H1 (cell line): ENCODE measurements around the gene ENO3. TPM values are rescaled to one million over a fixed set of nuclear protein-coding genes. Genes with fewer than 3 reads are reported as not detected.

Source experiments
- CTCF ChIA-PET: fragments of 300-600 bp; sonication (Branson Sonifier 250); formaldehyde crosslinking; loops from one replicate; lab custom pipeline; 2021; ENCODE audit not compliant: partially characterized antibody; lab: Charles Lee
- POLR2A ChIA-PET: fragments of 300-600 bp; sonication (Branson Sonifier 250); formaldehyde crosslinking; loops from one replicate; lab custom pipeline; 2021; ENCODE audit warnings: inconsistent platforms; ENCODE audit not compliant: partially characterized antibody; lab: Charles Lee
- DNase-seq, 2 experiments: peaks; one replicate each; pipeline versions ENCODE4 v3.0.0 to v3.0.0-alpha.2; 2010 to 2022; ENCODE audit warnings: low spot score in 2 of 2, low read depth in 1 of 2, mixed read lengths in 1 of 2
- FAIRE-seq: peaks from 2 replicates; lab custom pipeline; 2011; peaks lifted over from hg19 to GRCh38; lab: Jason Lieb, UNC
- H2AFZ ChIP-seq: 2 replicates; pipeline ENCODE4 v1.8.1; 2012; ENCODE audit warnings: low read length, inconsistent platforms
- H2AK5ac ChIP-seq: 2 replicates; pipeline ENCODE4 v1.6.1; 2013; ENCODE audit warnings: low read depth, low read length
- H2BK120ac ChIP-seq: replicated peaks from 2 replicates; pipeline ENCODE3; 2013; ENCODE audit warnings: low read depth, low read length, inconsistent platforms
- H2BK12ac ChIP-seq: 2 replicates; pipeline ENCODE4 v1.6.1; 2013; ENCODE audit warnings: low read depth, low read length
- H2BK15ac ChIP-seq: 2 replicates; pipeline ENCODE4 v1.6.1; 2013; ENCODE audit warnings: low read length
- H2BK20ac ChIP-seq: 2 replicates; pipeline ENCODE4 v1.6.1; 2013; ENCODE audit warnings: low read length
- H2BK5ac ChIP-seq: 2 replicates; pipeline ENCODE4 v1.6.1; 2013; ENCODE audit warnings: low read depth, low read length
- H3K14ac ChIP-seq: 2 replicates; pipeline ENCODE4 v1.6.1; 2013; ENCODE audit warnings: inconsistent platforms; ENCODE audit not compliant: insufficient read length
- H3K18ac ChIP-seq: 2 replicates; pipeline ENCODE4 v1.6.1; 2013; ENCODE audit warnings: low read length; ENCODE audit errors: extremely low read depth
- H3K23ac ChIP-seq: 2 replicates; pipeline ENCODE4 v1.6.1; 2013; ENCODE audit warnings: inconsistent platforms; ENCODE audit not compliant: insufficient read length
- H3K23me2 ChIP-seq: 2 replicates; pipeline ENCODE4 v1.6.1; 2013; ENCODE audit warnings: low read depth, low read length
- H3K27ac ChIP-seq: 2 replicates; pipeline ENCODE4 v1.6.1; 2011; ENCODE audit warnings: low read depth, low read length, inconsistent platforms
- H3K27me3 ChIP-seq, 4 experiments: replicated peaks in 1 of 4; 1 replicate in 1 of 4; 2 replicates in 3 of 4; pipeline versions ENCODE4 v1.6.1 to v1.8.1; 2011 to 2013; ENCODE audit warnings: low read length in 3 of 4, mild to moderate bottlenecking in 3 of 4, inconsistent platforms in 2 of 4, mixed read lengths in 2 of 4, moderate library complexity in 1 of 4; ENCODE audit not compliant: control insufficient read depth in 3 of 4, insufficient read depth in 3 of 4; ENCODE audit errors: extremely low read depth in 1 of 4
- H3K36me3 ChIP-seq, 4 experiments: 2 replicates each; pipeline versions ENCODE4 v1.6.1 to v1.8.1; 2011 to 2013; ENCODE audit warnings: mild to moderate bottlenecking in 4 of 4, low read length in 3 of 4, moderate library complexity in 2 of 4, control low read depth in 1 of 4, inconsistent platforms in 1 of 4; ENCODE audit not compliant: insufficient read depth in 4 of 4, control insufficient read depth in 2 of 4
- H3K4ac ChIP-seq: replicated peaks from 2 replicates; pipeline ENCODE3; 2013; ENCODE audit warnings: low read length, low read depth, mixed read lengths, inconsistent platforms; ENCODE audit not compliant: insufficient read length
- H3K4me1 ChIP-seq, 4 experiments: replicated peaks in 1 of 4; 1 replicate in 1 of 4; 2 replicates in 3 of 4; pipeline versions ENCODE4 v1.6.1 to v1.8.1; 2011 to 2013; ENCODE audit warnings: low read length in 3 of 4, inconsistent platforms in 2 of 4, mixed read lengths in 1 of 4; ENCODE audit not compliant: insufficient read depth in 4 of 4, control insufficient read depth in 3 of 4
- H3K4me2 ChIP-seq, 2 experiments: 2 replicates each; pipeline versions ENCODE4 v1.6.1 to v1.8.1; 2011 to 2013; ENCODE audit warnings: low read depth in 2 of 2, low read length in 2 of 2, control low read depth in 1 of 2, inconsistent platforms in 1 of 2, mild to moderate bottlenecking in 1 of 2; ENCODE audit not compliant: insufficient read depth in 1 of 2
- H3K4me3 ChIP-seq, 4 experiments: fragments of 200-600, 300-600 bp in 1 of 4; sonication (generic), shearing (Covaris generic), sonication (Bioruptor Twin) in 1 of 4; 2 replicates each; pipeline versions ENCODE4 v1.5.1 to v1.8.1; 2011 to 2016; ENCODE audit warnings: low read length in 4 of 4, low read depth in 3 of 4, control low read depth in 2 of 4, inconsistent platforms in 2 of 4, mild to moderate bottlenecking in 2 of 4, mixed read lengths in 1 of 4, moderate library complexity in 1 of 4; ENCODE audit not compliant: insufficient read depth in 2 of 4; ENCODE audit errors: extremely low read depth in 1 of 4
- H3K56ac ChIP-seq: replicated peaks from 2 replicates; pipeline ENCODE3; 2013; ENCODE audit warnings: low read depth, mild to moderate bottlenecking, mixed read lengths, low read length, inconsistent platforms; ENCODE audit not compliant: insufficient read length
- H3K79me1 ChIP-seq: 2 replicates; pipeline ENCODE4 v1.6.1; 2013; ENCODE audit warnings: low read depth, low read length, control low read depth
- H3K79me2 ChIP-seq, 2 experiments: 2 replicates each; pipeline versions ENCODE4 v1.6.1 to v1.8.1; 2012 to 2013; ENCODE audit warnings: low read length in 2 of 2, mild to moderate bottlenecking in 2 of 2, inconsistent platforms in 1 of 2; ENCODE audit not compliant: insufficient read depth in 2 of 2, control insufficient read depth in 1 of 2
- H3K9ac ChIP-seq, 4 experiments: replicated peaks in 1 of 4; 1 replicate in 1 of 4; 2 replicates in 3 of 4; pipeline versions ENCODE4 v1.6.1 to v1.8.1; 2011 to 2013; ENCODE audit warnings: low read depth in 3 of 4, low read length in 3 of 4, control low read depth in 2 of 4, mild to moderate bottlenecking in 2 of 4, moderate library complexity in 2 of 4, inconsistent platforms in 1 of 4; ENCODE audit errors: extremely low read depth in 1 of 4
- H3K9me3 ChIP-seq, 2 experiments: 2 replicates each; pipeline versions ENCODE4 v1.6.1 to v1.8.1; 2012 to 2013; ENCODE audit warnings: mild to moderate bottlenecking in 2 of 2, moderate library complexity in 2 of 2, control low read depth in 1 of 2, inconsistent platforms in 1 of 2, low read depth in 1 of 2, low read length in 1 of 2, mixed read lengths in 1 of 2; ENCODE audit not compliant: insufficient read depth in 2 of 2
- H4K20me1 ChIP-seq, 2 experiments: replicated peaks in 1 of 2; 2 replicates each; pipeline versions ENCODE3 to v1.8.1; 2011 to 2013; ENCODE audit warnings: inconsistent platforms in 2 of 2, low read length in 2 of 2, mild to moderate bottlenecking in 1 of 2; ENCODE audit not compliant: insufficient read depth in 2 of 2, control insufficient read depth in 1 of 2
- H4K5ac ChIP-seq: 2 replicates; pipeline ENCODE4 v1.6.1; 2013; ENCODE audit warnings: low read length, low read depth, mixed read lengths, inconsistent platforms; ENCODE audit not compliant: insufficient read length
- H4K8ac ChIP-seq: 2 replicates; pipeline ENCODE4 v1.8.0; 2013; ENCODE audit warnings: mild to moderate bottlenecking, moderate library complexity, low read length, inconsistent platforms; ENCODE audit not compliant: insufficient read depth; ENCODE audit errors: extremely low read depth
- H4K91ac ChIP-seq: replicated peaks from 2 replicates; pipeline ENCODE3; 2013; ENCODE audit warnings: low read length, mixed read lengths, inconsistent platforms; ENCODE audit not compliant: insufficient read length
- CEBPB ChIP-seq: IDR thresholded peaks from 2 replicates; pipeline ENCODE4 v1.6.1; 2012; ENCODE audit warnings: low read depth, low read length
- EGR1 ChIP-seq: IDR thresholded peaks from 2 replicates; pipeline ENCODE4 v1.6.1; 2011; ENCODE audit warnings: low read depth, low read length, borderline replicate concordance
- HDAC2 ChIP-seq, 2 experiments: fragments of 300-600 bp in 1 of 2; sonication (generic) in 1 of 2; IDR thresholded peaks; 2 replicates each; pipeline ENCODE4 v1.6.1; 2011 to 2012; ENCODE audit warnings: low read depth in 2 of 2, low read length in 2 of 2, mild to moderate bottlenecking in 2 of 2, moderate library complexity in 2 of 2, borderline replicate concordance in 1 of 2, inconsistent platforms in 1 of 2
- HDAC6 ChIP-seq: IDR thresholded peaks from one replicate; pipeline ENCODE4 v1.7.1; 2012; ENCODE audit warnings: low read depth, mild to moderate bottlenecking, inconsistent platforms, low read length, moderate library complexity
- JUND ChIP-seq: IDR thresholded peaks from 2 replicates; pipeline ENCODE4 v1.6.1; 2011; ENCODE audit warnings: mild to moderate bottlenecking, improper control_type of control experiment, low read length
- MAX ChIP-seq: IDR thresholded peaks from 2 replicates; pipeline ENCODE4 v1.6.1; 2012; ENCODE audit warnings: inconsistent platforms
- NANOG ChIP-seq: IDR thresholded peaks from 2 replicates; pipeline ENCODE4 v1.6.1; 2011; ENCODE audit warnings: low read length, low read depth, mild to moderate bottlenecking, inconsistent platforms; ENCODE audit not compliant: insufficient read depth, poor library complexity, severe bottlenecking
- SIRT6 ChIP-seq: IDR thresholded peaks from one replicate; pipeline ENCODE4 v1.7.1; 2012; ENCODE audit warnings: low read length, inconsistent platforms
- SP4 ChIP-seq: IDR thresholded peaks from 2 replicates; pipeline ENCODE4 v1.6.1; 2012; ENCODE audit warnings: low read length, inconsistent platforms
- WGBS, 2 experiments: shearing (Covaris generic) in 1 of 2; methylation state at CpG; one replicate each; pipeline versions ENCODE4 v1.1.6 to v1.1.7; 2013 to 2015; ENCODE audit warnings: low lambda C conversion rate in 2 of 2, mixed read lengths in 2 of 2, inconsistent platforms in 1 of 2, low coverage in 1 of 2, missing lambda C conversion rate in 1 of 2; ENCODE audit not compliant: insufficient replicate concordance in 2 of 2, insufficient coverage in 1 of 2, insufficient read length in 1 of 2; ENCODE audit errors: extremely low coverage in 1 of 2, missing lambda C conversion rate in 1 of 2; 5-methylcytosine and 5-hydroxymethylcytosine counted together
- polyA plus RNA-seq, 7 experiments: library from polyadenylated mRNA; depleted of rRNA in 3 of 7; stranded (reverse) in 5 of 7; unstranded in 2 of 7; fragments of >200 nt in 5 of 7; fragments of 200-250 nt in 2 of 7; gene quantifications; 1 replicate in 5 of 7; 2 replicates in 1 of 7; 4 replicates in 1 of 7; pipeline versions ENCODE4 v1.2.1 to v1.2.3, GENCODE V29; 2011 to 2013; ENCODE audit warnings: missing spikeins in 2 of 7, mixed read lengths in 2 of 7
- total RNA-seq: library from RNA; stranded (reverse); fragmentation: NEBNext Ultra II Directional; extraction: Animal tissue kit (Norgen Biotek cat#: 25700); gene quantifications from 2 replicates; pipeline ENCODE4 v1.2.1, GENCODE V29; 2021
- TF ChIP-seq, protein P1 (sequence below), 3 experiments: IDR thresholded peaks; 1 replicate in 2 of 3; 2 replicates in 1 of 3; pipeline versions ENCODE4 v1.5.1 to v1.6.1; 2011; ENCODE audit warnings: low read length in 3 of 3, mild to moderate bottlenecking in 3 of 3, inconsistent platforms in 2 of 3, low read depth in 1 of 3, moderate library complexity in 1 of 3; ENCODE audit not compliant: insufficient read depth in 1 of 3; ENCODE audit errors: control extremely low read depth in 1 of 3

Gene ENO3
- total and polyA plus RNA-seq, 2 of the 8 experiments (the other 6 are each of a cell fraction or from before 2014, with no cell fraction given) = 25.0 to 25.7 TPM

DNA sequence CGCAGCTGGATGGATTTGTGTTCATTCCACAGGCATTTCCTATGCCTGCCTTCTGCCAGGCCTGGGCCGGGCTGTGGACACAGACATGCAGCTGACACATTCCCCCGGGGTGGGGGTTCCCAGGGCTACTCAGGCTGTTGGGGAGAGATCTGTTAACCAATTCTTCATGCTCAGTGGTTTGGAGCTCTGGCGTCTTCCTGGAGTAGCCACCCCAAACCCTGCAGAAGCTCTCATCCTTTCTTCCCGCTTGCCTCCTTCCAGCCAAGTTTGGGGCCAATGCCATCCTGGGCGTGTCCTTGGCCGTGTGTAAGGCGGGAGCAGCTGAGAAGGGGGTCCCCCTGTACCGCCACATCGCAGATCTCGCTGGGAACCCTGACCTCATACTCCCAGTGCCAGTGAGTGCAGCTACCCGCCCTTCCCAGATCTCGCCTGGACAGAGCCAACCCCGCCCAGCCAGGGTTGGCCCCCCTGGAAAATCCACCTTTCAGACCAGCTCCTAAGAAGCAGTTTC, 2.6 kb downstream of the ENO3 start:
- CTCF ChIA-PET = interaction anchor here (0.6 to 5.0 kb wide), 12 partner anchors 8 to 456 kb away, joined by 3 to 20 read pairs (median 4); partner anchors contain the start of genes CAMTA2 and SLC52A1
- H4K20me1 ChIP-seq = no peaks in the 10 kb centered on the region
- TF ChIP-seq, protein P1, sequence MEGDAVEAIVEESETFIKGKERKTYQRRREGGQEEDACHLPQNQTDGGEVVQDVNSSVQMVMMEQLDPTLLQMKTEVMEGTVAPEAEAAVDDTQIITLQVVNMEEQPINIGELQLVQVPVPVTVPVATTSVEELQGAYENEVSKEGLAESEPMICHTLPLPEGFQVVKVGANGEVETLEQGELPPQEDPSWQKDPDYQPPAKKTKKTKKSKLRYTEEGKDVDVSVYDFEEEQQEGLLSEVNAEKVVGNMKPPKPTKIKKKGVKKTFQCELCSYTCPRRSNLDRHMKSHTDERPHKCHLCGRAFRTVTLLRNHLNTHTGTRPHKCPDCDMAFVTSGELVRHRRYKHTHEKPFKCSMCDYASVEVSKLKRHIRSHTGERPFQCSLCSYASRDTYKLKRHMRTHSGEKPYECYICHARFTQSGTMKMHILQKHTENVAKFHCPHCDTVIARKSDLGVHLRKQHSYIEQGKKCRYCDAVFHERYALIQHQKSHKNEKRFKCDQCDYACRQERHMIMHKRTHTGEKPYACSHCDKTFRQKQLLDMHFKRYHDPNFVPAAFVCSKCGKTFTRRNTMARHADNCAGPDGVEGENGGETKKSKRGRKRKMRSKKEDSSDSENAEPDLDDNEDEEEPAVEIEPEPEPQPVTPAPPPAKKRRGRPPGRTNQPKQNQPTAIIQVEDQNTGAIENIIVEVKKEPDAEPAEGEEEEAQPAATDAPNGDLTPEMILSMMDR (IDR thresholded peaks at IDR 0.05; ENCODE audit: control extremely low read depth in 1 of 3, insufficient read depth in 1 of 3, low read depth in 1 of 3, low read length in 3 of 3) = no peak
- no peak for TF ChIP-seq EGR1
- no peak for TF ChIP-seq CEBPB
- TF ChIP-seq SIRT6 = no peak
- TF ChIP-seq HDAC2 (IDR thresholded peaks at IDR 0.05; ENCODE audit: borderline replicate concordance in 1 of 2, low read depth in 2 of 2, low read length in 2 of 2) = no peak
- no peak for TF ChIP-seq MAX
- TF ChIP-seq HDAC6 = no peak
- no peak for TF ChIP-seq NANOG
- TF ChIP-seq SP4 = no peak
- no peak for TF ChIP-seq JUND

More for the DNA sequence above, 2.6 kb downstream of the ENO3 start:
- no peaks in the 10 kb centered on the region for H3K27me3 ChIP-seq
- H2BK120ac ChIP-seq = no peak overlapping the region
- no peak overlapping the region for H3K4me2 ChIP-seq
- H2BK20ac ChIP-seq = no peak overlapping the region
- H3K56ac ChIP-seq = no peak overlapping the region
- POLR2A ChIA-PET = interaction anchor here (0.6 to 32.4 kb wide), 6 partner anchors 6 to 42 kb away, joined by 3 to 987 read pairs (median 4); partner anchors contain the start of genes ENO3, PFN1, RNF167 and SLC25A11
- DNase-seq = no peak
- FAIRE-seq = no peak
- no peak overlapping the region for H4K8ac ChIP-seq
- H3K18ac ChIP-seq = no peak overlapping the region
- H3K27ac ChIP-seq = no peak overlapping the region
- no peak overlapping the region for H2BK12ac ChIP-seq
- no peak overlapping the region for H2AFZ ChIP-seq
- H2BK5ac ChIP-seq = no peak overlapping the region
- no peak overlapping the region for H3K4me3 ChIP-seq
- H3K79me2 ChIP-seq = no peaks in the 10 kb centered on the region; a peak in 1 of 4 replicates
- no peak overlapping the region for H3K14ac ChIP-seq
- WGBS, 2 experiments = 90% methylated on average over 14 of the region's 14 CpGs; no CpG with 5 or more reads in 1 of the 2 experiments
- H2AK5ac ChIP-seq = no peak overlapping the region
- H3K23ac ChIP-seq = no peak overlapping the region
- no peaks in the 10 kb centered on the region for H3K9me3 ChIP-seq
- no peaks in the 10 kb centered on the region for H3K36me3 ChIP-seq
- H3K4me1 ChIP-seq = peaks cover 0 to 13% (median 9%) of the 10 kb centered on the region in 4 experiments; a peak in 6 of 7 replicates
- H3K79me1 ChIP-seq = 0 out of 2 replicates have a peak, but pooled peaks cover 2% of the 10 kb centered on the region
- H3K9ac ChIP-seq = no peak overlapping the region
- H3K4ac ChIP-seq = no peak overlapping the region
- H3K23me2 ChIP-seq = peaks cover 8% of the 10 kb centered on the region
- no peak overlapping the region for H2BK15ac ChIP-seq
- no peak overlapping the region for H4K5ac ChIP-seq
- peak overlapping the region; percentile 20 for H4K91ac ChIP-seq
